Retinal pigment epithelial cell (primary cell): ENCODE measurements around the gene TBCEL.

Source experiments
- DNase-seq: peaks from one replicate; pipeline ENCODE4 v3.0.0-alpha.2; 2010; ENCODE audit warnings: low read depth
- H3K4me3 ChIP-seq: 2 replicates; pipeline ENCODE4 v1.5.1; 2011; ENCODE audit warnings: mild to moderate bottlenecking, low read length, control low read depth, moderate library complexity
- TF ChIP-seq, protein P1 (sequence below): conservative IDR thresholded peaks from 2 replicates; pipeline ENCODE4 v1.5.1; 2011; ENCODE audit warnings: low read depth, low read length, control low read depth, inconsistent platforms

Gene TBCEL

DNA sequence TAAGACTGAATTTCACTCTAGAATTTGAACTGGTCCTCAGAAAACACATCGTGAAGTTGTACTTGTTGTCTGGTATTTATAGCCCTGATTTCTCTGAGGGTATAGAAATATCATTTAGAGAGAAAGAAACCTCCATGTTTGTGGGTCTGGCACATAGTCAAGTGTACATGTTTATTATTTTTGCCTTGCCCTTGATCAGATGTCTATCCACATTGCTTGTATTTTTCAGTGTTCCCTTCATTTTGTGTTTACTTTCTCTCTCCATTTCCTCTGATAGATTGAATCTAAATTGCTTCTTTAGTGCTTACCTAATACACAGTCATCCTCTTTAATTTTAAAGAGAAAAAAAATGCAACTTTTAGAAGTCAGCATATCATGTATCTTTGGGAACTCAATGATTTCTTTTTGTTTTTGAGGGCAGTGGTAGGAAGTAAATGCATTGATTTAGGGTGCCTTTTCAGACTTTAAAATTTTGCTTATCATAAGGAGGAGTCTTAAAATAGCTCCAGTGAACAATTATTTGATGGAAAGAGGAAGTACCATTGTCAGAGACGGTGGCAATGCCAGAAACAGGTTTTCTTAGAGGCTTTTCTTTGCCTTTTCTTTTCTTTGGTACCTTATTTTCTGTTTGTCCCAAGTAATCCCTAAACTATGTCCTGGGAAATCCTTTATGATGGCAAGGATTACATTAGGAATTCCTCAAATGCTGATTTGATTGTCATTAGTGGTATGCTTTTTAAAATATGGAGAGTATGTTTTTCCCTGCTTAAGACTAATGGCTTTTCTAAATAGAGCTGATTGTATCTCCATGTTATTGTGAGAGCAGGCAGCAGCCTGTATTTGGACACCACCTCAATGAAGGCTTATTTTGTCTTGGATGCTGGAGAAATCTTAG is 47.3 kb downstream of the TBCEL start:
- H3K4me3 ChIP-seq, result no peak overlapping the region
- TF ChIP-seq, protein P1, sequence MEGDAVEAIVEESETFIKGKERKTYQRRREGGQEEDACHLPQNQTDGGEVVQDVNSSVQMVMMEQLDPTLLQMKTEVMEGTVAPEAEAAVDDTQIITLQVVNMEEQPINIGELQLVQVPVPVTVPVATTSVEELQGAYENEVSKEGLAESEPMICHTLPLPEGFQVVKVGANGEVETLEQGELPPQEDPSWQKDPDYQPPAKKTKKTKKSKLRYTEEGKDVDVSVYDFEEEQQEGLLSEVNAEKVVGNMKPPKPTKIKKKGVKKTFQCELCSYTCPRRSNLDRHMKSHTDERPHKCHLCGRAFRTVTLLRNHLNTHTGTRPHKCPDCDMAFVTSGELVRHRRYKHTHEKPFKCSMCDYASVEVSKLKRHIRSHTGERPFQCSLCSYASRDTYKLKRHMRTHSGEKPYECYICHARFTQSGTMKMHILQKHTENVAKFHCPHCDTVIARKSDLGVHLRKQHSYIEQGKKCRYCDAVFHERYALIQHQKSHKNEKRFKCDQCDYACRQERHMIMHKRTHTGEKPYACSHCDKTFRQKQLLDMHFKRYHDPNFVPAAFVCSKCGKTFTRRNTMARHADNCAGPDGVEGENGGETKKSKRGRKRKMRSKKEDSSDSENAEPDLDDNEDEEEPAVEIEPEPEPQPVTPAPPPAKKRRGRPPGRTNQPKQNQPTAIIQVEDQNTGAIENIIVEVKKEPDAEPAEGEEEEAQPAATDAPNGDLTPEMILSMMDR, result no peak
- no peak for DNase-seq

DNA sequence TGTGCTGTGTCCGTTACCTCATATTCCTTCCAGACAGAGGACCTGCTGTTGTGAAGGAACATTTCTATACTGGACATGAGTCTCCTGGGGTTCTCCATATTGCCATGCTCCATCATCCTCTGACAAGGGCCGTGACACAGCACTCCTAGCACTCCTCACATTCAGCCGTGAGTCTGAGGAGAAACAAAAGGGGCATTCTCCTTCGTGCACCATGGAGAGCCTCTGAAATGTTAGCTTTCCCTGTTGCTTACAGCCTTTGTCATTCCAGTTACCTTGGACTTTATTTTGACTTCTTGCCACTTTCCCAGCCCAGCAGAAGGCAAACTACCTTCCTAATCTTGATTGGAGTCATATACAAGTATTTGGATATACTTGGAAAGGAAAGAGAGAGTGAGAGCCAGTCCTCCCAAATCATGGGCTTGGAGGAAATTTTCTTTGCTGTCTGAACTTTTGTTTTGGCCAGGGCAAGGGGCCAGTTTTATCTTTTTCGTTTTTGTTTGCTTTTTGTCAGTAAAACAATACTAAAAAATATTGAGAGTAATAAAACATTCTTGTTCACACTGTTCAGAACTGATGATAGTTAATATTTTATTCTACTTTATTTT is 48.0 kb downstream of the TBCEL start:
- DNase-seq, result no peak
- TF ChIP-seq, protein P1, result no peak
- no peak overlapping the region for H3K4me3 ChIP-seq

DNA sequence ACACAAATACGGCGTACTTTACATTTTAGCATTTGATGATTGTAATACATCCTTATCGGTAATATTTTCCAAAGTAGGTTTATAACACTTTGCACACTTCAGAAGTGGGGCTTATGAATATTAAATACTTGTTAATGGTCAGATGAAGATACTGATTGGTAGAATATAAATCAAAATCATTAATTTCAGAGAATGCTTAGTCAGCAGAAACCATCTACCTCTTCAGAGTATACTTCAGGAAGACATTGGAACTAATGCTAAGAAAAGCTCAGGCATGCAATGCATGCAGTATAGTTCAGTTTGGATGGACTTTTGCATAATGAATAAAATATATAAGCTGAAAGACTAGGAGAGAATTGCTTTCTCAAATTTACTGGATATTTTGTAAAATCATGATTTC is 57.4 kb downstream of the TBCEL start:
- DNase-seq, result no peak
- TF ChIP-seq, protein P1, result no peak

DNA sequence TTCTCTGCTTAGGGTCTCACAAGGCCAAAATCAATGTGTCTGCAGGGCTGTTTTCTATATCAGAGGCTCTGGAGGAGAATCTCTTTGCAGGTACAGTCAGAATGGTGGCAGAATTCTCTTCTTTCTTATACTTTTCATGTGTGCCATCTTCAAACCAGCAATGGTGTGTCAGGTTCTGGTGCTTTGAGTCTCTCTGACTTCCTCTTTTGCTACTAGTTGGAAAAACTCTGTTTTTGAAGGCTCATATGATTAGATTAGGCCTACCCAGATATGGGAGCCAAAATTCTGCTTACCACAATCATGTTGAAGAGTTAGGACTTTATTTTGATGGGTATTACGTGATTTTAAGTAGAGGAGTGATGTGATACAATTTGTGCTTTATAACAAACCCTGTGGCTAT is 58.3 kb downstream of the TBCEL start:
- no peak overlapping the region for H3K4me3 ChIP-seq
- TF ChIP-seq, protein P1, result no peak
- DNase-seq, result no peak

More for the DNA sequence above, 57.4 kb downstream of the TBCEL start:
- no peak overlapping the region for H3K4me3 ChIP-seq

DNA sequence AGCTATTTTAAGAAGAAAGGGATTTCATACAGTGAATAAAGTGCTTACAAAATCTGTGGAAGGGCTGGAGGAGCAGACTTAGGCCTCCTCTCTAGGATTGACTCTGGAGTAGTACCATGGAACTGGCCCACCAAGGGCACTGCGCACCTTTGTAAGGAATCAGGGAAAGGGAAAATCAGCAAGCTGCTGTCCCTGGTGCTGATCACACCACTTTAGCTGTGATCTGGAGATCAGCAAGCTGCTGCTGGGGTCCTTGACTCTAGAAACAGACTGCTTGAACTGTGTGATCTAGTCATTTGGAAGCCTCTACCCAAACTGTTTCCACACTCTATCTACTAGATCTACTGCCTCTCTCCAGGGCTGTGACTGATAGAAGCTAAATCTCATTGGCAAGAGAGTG is 58.8 kb downstream of the TBCEL start:
- H3K4me3 ChIP-seq, result no peak overlapping the region
- DNase-seq, result no peak
- TF ChIP-seq, protein P1, result no peak

DNA sequence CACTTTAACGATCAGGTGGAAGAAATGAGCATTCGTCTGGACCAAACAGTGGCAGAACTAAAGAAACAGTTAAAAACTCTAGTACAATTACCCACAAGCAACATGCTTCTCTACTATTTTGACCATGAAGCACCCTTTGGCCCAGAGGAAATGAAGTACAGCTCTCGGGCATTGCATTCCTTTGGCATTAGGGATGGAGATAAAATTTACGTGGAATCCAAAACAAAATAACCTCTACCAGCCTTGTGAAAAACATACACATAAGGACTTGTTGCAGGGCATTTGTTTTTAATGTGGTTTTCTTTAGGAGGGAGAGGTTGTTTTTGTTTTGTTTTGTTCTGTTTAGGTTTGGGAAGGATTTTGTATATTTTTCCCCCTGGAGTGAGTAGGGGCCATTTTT is 63.0 kb downstream of the TBCEL start:
- no peak for DNase-seq

More for the DNA sequence above, 63.0 kb downstream of the TBCEL start:
- no peak overlapping the region for H3K4me3 ChIP-seq
- TF ChIP-seq, protein P1, result no peak
